ENCODE measurements around the gene B3GNT7. TPM values are rescaled to one million over a fixed set of nuclear protein-coding genes. Genes with fewer than 3 reads are reported as not detected.

The B3GNT7 gene
- polyA plus RNA-seq, 1 donor from 2014 or later = 0.67 TPM

DNA sequence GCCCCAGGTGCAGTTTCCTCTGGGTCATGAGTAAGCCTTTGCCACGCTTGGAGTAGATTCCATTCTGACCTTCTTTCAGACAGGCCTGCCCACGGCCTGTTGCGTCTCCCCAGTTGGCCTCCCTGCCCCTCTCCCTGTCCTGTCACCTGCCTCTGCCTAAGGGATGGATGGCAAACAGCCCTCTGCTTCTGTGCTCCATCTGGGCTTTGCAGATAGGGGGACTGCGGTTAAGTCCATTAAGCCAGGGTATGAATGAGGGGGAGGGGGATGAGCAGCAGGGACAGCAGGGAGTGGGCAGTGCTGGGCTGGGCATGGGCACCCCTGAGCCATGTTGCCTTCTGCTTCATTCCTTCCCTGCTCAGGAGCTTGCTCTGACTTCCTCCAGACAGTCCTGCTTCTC lies 37.6 kb upstream of the B3GNT7 start:
- no peaks in the 10 kb centered on the region for H3K9me3 ChIP-seq (ENCODE audit: low read length)
- H3F3A ChIP-seq (ENCODE audit: insufficient read depth, low read length, poor library complexity, severe bottlenecking) = no peaks in the 10 kb centered on the region
- H3K27ac ChIP-seq (ENCODE audit: low read length) = no peak overlapping the region
- H3K27me3 ChIP-seq (ENCODE audit: insufficient read depth, low read depth, low read length) = no peaks in the 10 kb centered on the region
- H3K4me2 ChIP-seq (ENCODE audit: low read length) = no peak overlapping the region
- no peaks in the 10 kb centered on the region for H3K9me2 ChIP-seq (ENCODE audit: insufficient read depth, low read length)
- TF ChIP-seq, protein P1, sequence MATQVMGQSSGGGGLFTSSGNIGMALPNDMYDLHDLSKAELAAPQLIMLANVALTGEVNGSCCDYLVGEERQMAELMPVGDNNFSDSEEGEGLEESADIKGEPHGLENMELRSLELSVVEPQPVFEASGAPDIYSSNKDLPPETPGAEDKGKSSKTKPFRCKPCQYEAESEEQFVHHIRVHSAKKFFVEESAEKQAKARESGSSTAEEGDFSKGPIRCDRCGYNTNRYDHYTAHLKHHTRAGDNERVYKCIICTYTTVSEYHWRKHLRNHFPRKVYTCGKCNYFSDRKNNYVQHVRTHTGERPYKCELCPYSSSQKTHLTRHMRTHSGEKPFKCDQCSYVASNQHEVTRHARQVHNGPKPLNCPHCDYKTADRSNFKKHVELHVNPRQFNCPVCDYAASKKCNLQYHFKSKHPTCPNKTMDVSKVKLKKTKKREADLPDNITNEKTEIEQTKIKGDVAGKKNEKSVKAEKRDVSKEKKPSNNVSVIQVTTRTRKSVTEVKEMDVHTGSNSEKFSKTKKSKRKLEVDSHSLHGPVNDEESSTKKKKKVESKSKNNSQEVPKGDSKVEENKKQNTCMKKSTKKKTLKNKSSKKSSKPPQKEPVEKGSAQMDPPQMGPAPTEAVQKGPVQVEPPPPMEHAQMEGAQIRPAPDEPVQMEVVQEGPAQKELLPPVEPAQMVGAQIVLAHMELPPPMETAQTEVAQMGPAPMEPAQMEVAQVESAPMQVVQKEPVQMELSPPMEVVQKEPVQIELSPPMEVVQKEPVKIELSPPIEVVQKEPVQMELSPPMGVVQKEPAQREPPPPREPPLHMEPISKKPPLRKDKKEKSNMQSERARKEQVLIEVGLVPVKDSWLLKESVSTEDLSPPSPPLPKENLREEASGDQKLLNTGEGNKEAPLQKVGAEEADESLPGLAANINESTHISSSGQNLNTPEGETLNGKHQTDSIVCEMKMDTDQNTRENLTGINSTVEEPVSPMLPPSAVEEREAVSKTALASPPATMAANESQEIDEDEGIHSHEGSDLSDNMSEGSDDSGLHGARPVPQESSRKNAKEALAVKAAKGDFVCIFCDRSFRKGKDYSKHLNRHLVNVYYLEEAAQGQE (IDR thresholded peaks at IDR 0.05; ENCODE audit: borderline replicate concordance) = no peak
- no peak for TF ChIP-seq MXI1 (conservative IDR thresholded peaks at IDR 0.05; ENCODE audit: poor library complexity, severe bottlenecking)
- TF ChIP-seq TAF1 (IDR thresholded peaks at IDR 0.05; ENCODE audit: low read depth) = no peak
- TF ChIP-seq EZH2 (IDR thresholded peaks at IDR 0.05; ENCODE audit: borderline replicate concordance, insufficient read depth, low read length, poor library complexity, severe bottlenecking) = no peak
- no peak for TF ChIP-seq SMC3 (conservative IDR thresholded peaks at IDR 0.05; ENCODE audit: poor library complexity)
- no peak for TF ChIP-seq POLR2AphosphoS5 (IDR thresholded peaks at IDR 0.05)
- TF ChIP-seq EP300 (conservative IDR thresholded peaks at IDR 0.05; ENCODE audit: poor library complexity, severe bottlenecking) = no peak
- TF ChIP-seq CTCF (IDR thresholded peaks at IDR 0.05; ENCODE audit: poor library complexity, severe bottlenecking) = no peak
- no peak for TF ChIP-seq RAD21 (conservative IDR thresholded peaks at IDR 0.05)
- H3K9ac ChIP-seq (ENCODE audit: low read length) = no peak overlapping the region
- no peaks in the 10 kb centered on the region for H4K20me1 ChIP-seq (ENCODE audit: insufficient read depth)
- no peak overlapping the region for H2AFZ ChIP-seq (ENCODE audit: low read depth, low read length)
- H3K79me2 ChIP-seq (replicated peaks; ENCODE audit: insufficient read depth, low read length) = no peaks in the 10 kb centered on the region
- H3K36me3 ChIP-seq (ENCODE audit: insufficient read depth, low read length) = no peaks in the 10 kb centered on the region
- no peak overlapping the region for H3K4me3 ChIP-seq (ENCODE audit: low read length)

DNA sequence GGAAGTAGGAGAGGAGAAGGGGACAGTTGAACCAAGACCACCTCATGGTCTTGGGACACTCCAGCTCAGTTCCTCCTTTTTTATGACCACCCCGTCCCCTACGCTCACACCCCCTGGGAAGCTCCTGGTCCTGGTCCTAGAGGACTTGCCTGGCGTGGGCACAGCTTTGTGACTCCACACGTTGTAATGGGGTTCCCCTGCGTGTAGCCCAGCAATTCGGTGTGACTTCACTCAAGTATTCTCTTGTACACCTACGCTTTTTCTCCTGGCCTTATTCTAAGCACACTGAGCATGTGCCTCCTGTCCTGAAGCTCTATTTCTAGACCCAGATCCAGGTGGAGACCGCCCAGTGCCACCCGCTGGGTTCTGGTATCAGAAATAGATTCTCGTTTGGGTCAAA lies 36.1 kb upstream of the B3GNT7 start:
- H2AFZ ChIP-seq (ENCODE audit: low read depth, low read length) = no peak overlapping the region
- no peaks in the 10 kb centered on the region for H4K20me1 ChIP-seq (ENCODE audit: insufficient read depth)
- H3F3A ChIP-seq (ENCODE audit: insufficient read depth, low read length, poor library complexity, severe bottlenecking) = no peaks in the 10 kb centered on the region
- H3K4me3 ChIP-seq (ENCODE audit: low read length) = no peak overlapping the region
- TF ChIP-seq SMC3 (conservative IDR thresholded peaks at IDR 0.05; ENCODE audit: poor library complexity) = no peak
- TF ChIP-seq, protein P1 (IDR thresholded peaks at IDR 0.05; ENCODE audit: borderline replicate concordance) = no peak
- no peak for TF ChIP-seq MXI1 (conservative IDR thresholded peaks at IDR 0.05; ENCODE audit: poor library complexity, severe bottlenecking)
- no peak for TF ChIP-seq EZH2 (IDR thresholded peaks at IDR 0.05; ENCODE audit: borderline replicate concordance, insufficient read depth, low read length, poor library complexity, severe bottlenecking)
- TF ChIP-seq EP300 (conservative IDR thresholded peaks at IDR 0.05; ENCODE audit: poor library complexity, severe bottlenecking) = no peak
- no peak for TF ChIP-seq POLR2AphosphoS5 (IDR thresholded peaks at IDR 0.05)
- no peak for TF ChIP-seq TAF1 (IDR thresholded peaks at IDR 0.05; ENCODE audit: low read depth)
- no peak for TF ChIP-seq RAD21 (conservative IDR thresholded peaks at IDR 0.05)
- TF ChIP-seq CTCF (IDR thresholded peaks at IDR 0.05; ENCODE audit: poor library complexity, severe bottlenecking) = no peak
- no peaks in the 10 kb centered on the region for H3K36me3 ChIP-seq (ENCODE audit: insufficient read depth, low read length)
- no peak overlapping the region for H3K9ac ChIP-seq (ENCODE audit: low read length)
- no peak overlapping the region for H3K4me2 ChIP-seq (ENCODE audit: low read length)
- H3K9me2 ChIP-seq (ENCODE audit: insufficient read depth, low read length) = no peaks in the 10 kb centered on the region
- no peaks in the 10 kb centered on the region for H3K27me3 ChIP-seq (ENCODE audit: insufficient read depth, low read depth, low read length)
- no peak overlapping the region for H3K27ac ChIP-seq (ENCODE audit: low read length)
- H3K79me2 ChIP-seq (replicated peaks; ENCODE audit: insufficient read depth, low read length) = no peaks in the 10 kb centered on the region
- no peaks in the 10 kb centered on the region for H3K9me3 ChIP-seq (ENCODE audit: low read length)
